ENCODE results near the gene TKT.

GRCh38 chr3:53184701-53185100 lies 71.1 kb downstream of the TKT start:
- no peak for TF ChIP-seq CTCF (IDR thresholded peaks at IDR 0.05; ENCODE audit: low read length)
- TF ChIP-seq EZH2 (IDR thresholded peaks at IDR 0.05; ENCODE audit: borderline replicate concordance, low read length) = no peak
